CD4-positive, alpha-beta memory T cell (primary cell): ENCODE measurements around the gene SCYGR4. TPM values are rescaled to one million over a fixed set of nuclear protein-coding genes. Genes with fewer than 3 reads are reported as not detected.

Experiments used
- CTCF ChIA-PET: fragments of 350-600 bp; sonication (Branson Sonifier 250); formaldehyde crosslinking; loops from one replicate; lab custom pipeline; 2021; ENCODE audit warnings: inconsistent platforms; ENCODE audit not compliant: partially characterized antibody; lab: Charles Lee
- POLR2A ChIA-PET: fragments of 350-600 bp; sonication (Branson Sonifier 250); formaldehyde crosslinking; loops from one replicate; lab custom pipeline; 2021; ENCODE audit not compliant: partially characterized antibody; lab: Charles Lee
- DNase-seq, 5 donors: peaks; one replicate each; pipeline versions ENCODE4 v3.0.0 to v3.0.0-alpha.2; 2020 to 2022; ENCODE audit warnings: mixed read lengths in 1 of 5
- H3K27ac ChIP-seq: one replicate; pipeline ENCODE4 v1.7.0; 2013; ENCODE audit warnings: low read depth, low read length
- H3K27me3 ChIP-seq: 2 replicates; pipeline ENCODE4 v1.7.0; 2013; ENCODE audit warnings: mild to moderate bottlenecking, low read length, moderate library complexity; ENCODE audit not compliant: insufficient read depth
- H3K36me3 ChIP-seq: 2 replicates; pipeline ENCODE4 v1.7.0; 2013; ENCODE audit warnings: mild to moderate bottlenecking, low read length, moderate library complexity; ENCODE audit not compliant: insufficient read depth
- H3K4me1 ChIP-seq: 2 replicates; pipeline ENCODE4 v1.7.0; 2013; ENCODE audit warnings: mild to moderate bottlenecking, low read length, moderate library complexity; ENCODE audit not compliant: insufficient read depth
- H3K4me3 ChIP-seq, 2 donors: one replicate each; pipeline ENCODE4 v1.7.0; 2013; ENCODE audit warnings: low read length in 2 of 2, mild to moderate bottlenecking in 1 of 2
- H3K9me3 ChIP-seq, 2 donors: one replicate each; pipeline ENCODE4 v1.7.0; 2013; ENCODE audit warnings: low read length in 2 of 2, control low read depth in 1 of 2; ENCODE audit not compliant: control insufficient read depth in 1 of 2
- H3K27ac Mint-ChIP-seq, 7 donors: one replicate each; pipeline ENCODE4 v1.8.0; 2020 to 2021; ENCODE audit warnings: mixed read lengths in 7 of 7, mild to moderate bottlenecking in 6 of 7, inconsistent platforms in 3 of 7, moderate library complexity in 3 of 7
- H3K27me3 Mint-ChIP-seq, 2 donors: one replicate each; pipeline ENCODE4 v1.8.0; 2020 to 2021; ENCODE audit warnings: mixed read lengths in 2 of 2
- H3K36me3 Mint-ChIP-seq, 2 donors: one replicate each; pipeline ENCODE4 v1.8.0; 2020 to 2021; ENCODE audit warnings: mixed read lengths in 2 of 2, inconsistent platforms in 1 of 2, mild to moderate bottlenecking in 1 of 2
- H3K4me1 Mint-ChIP-seq, 4 donors: one replicate each; pipeline ENCODE4 v1.8.0; 2020 to 2021; ENCODE audit warnings: mixed read lengths in 4 of 4, mild to moderate bottlenecking in 1 of 4
- H3K4me3 Mint-ChIP-seq, 8 donors: one replicate each; pipeline ENCODE4 v1.8.0; 2020 to 2021; ENCODE audit warnings: mixed read lengths in 8 of 8, mild to moderate bottlenecking in 7 of 8, moderate library complexity in 6 of 8, inconsistent platforms in 3 of 8
- H3K9me3 Mint-ChIP-seq, 8 donors: one replicate each; pipeline ENCODE4 v1.8.0; 2020 to 2021; ENCODE audit warnings: mixed read lengths in 8 of 8, mild to moderate bottlenecking in 5 of 8, inconsistent platforms in 3 of 8, moderate library complexity in 1 of 8
- intact Hi-C: fragments of 100-400 bp; cut with micrococcal nuclease; formaldehyde crosslinking; loops from one replicate; pipeline ENCODE4 v1.15.1; 2023
- polyA plus RNA-seq, 2 donors: library from polyadenylated mRNA; unstranded; fragments of 300-500 nt; fragmentation: Illumina TruSeq; gene quantifications; one replicate each; pipeline ENCODE4 v1.2.3, GENCODE V29; 2021
- total RNA-seq, 2 experiments: library from RNA; stranded (reverse); gene quantifications; one replicate each; pipeline ENCODE4 v1.2.3, GENCODE V29; 2021

SCYGR4 gene
- total and polyA plus RNA-seq, 4 experiments from 2014 or later = not detected

DNA sequence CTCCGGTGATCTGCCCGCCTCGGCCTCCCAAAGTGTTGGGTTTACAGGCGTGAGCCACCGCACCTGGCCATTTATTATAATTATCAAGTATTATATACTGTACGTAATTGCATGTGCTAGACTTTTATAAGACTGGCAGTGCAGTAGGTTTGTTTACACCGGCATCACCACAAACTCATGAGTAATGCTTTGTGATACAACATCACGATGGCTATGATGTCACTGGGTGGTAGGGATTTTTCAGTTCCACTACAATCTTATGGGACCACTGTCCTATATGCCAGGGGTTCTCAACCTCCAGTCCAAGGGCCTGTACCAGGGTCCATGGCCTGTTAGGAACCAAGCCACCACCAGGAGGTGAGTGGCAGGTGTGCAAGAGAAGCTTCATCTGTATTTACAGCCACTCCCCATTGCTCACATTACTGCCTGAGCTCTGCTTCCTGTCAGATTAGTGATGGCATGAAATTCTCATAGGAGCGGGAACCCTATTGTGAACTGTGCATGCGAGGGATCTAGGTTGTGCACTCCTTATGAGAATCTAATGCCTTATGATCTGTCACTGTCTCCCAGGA is 9.4 kb downstream of the SCYGR4 start:
- Mint-ChIP-seq H3K27me3 (peaks cover 6 to 13% of the 10 kb centered on the region in 2 donors), H3K27ac (no peak overlapping the region), H3K9me3 (peaks cover 0 to 2% (median 0%) of the 10 kb centered on the region in 8 donors), H3K4me3 (no peak overlapping the region), H3K36me3 (no peaks in the 10 kb centered on the region), H3K4me1 (no peaks in the 10 kb centered on the region)
- Histone ChIP-seq H3K27ac (no peak overlapping the region), H3K36me3 (no peaks in the 10 kb centered on the region), H3K4me3 (no peak overlapping the region), H3K9me3 (no peaks in the 10 kb centered on the region), H3K4me1 (no peaks in the 10 kb centered on the region), H3K27me3 (no peaks in the 10 kb centered on the region)
- DNase-seq = no peak
- POLR2A ChIA-PET = no interaction called here
- intact Hi-C loops = no loop called here
- CTCF ChIA-PET = no interaction called here

DNA sequence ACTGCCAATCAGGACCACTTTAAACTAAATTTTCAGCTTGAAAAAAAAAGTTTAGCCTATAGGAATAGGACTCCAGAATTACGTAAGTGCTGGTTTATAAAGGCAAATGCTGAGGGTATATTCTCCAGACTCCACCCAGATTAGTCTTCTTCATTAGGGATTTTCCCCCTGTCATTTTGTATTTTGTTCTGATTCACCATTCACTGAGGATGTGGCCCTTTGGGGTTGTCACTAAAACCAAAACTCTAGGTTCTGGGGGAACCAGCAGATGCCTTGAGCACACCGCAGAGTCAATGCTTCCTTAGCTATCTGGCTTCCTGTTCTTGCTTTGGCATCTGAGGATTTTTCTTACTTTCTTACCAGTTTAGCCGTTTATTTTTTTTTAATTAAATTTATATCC is 10.5 kb downstream of the SCYGR4 start:
- H3K4me1 ChIP-seq = no peaks in the 10 kb centered on the region
- H3K27me3 ChIP-seq = no peaks in the 10 kb centered on the region
- H3K36me3 ChIP-seq = no peaks in the 10 kb centered on the region
- ChIA-PET CTCF (interaction anchor here (1.3 kb wide), 1 partner anchor 30 kb away, joined by 3 read pairs; no protein-coding TSS in a partner anchor), POLR2A (no interaction called here)
- Mint-ChIP-seq H3K27me3 (peaks cover 6 to 13% of the 10 kb centered on the region in 2 donors), H3K9me3 (peaks cover 0 to 2% (median 0%) of the 10 kb centered on the region in 8 donors), H3K36me3 (no peaks in the 10 kb centered on the region), H3K27ac (no peak overlapping the region), H3K4me3 (no peak overlapping the region), H3K4me1 (no peaks in the 10 kb centered on the region)
- no peaks in the 10 kb centered on the region for H3K9me3 ChIP-seq
- H3K4me3 ChIP-seq = no peak overlapping the region
- intact Hi-C loops = no loop called here
- no peak for DNase-seq
- no peak overlapping the region for H3K27ac ChIP-seq

DNA sequence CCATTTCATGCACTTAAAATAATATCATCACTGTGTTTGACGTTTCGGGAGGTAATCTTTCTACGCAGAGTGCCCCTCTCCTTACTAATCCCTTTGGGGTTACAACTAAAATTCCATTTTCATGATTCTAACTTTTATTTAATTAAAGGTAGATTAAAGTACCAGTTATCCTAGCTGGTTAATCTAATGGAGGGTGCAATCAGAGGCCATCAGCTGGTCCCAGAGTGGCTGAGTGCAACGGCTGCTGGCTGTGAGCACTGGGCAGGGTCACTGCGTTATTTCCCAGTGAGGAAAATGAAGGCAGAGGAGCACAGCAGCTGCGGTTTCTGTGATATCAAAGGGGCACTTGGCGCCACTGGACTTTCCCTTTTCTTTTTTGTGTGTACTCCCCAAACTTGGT is 12.1 kb downstream of the SCYGR4 start:
- Histone ChIP-seq H3K9me3 (no peaks in the 10 kb centered on the region), H3K36me3 (no peaks in the 10 kb centered on the region), H3K4me3 (no peak overlapping the region), H3K27ac (no peak overlapping the region), H3K27me3 (no peaks in the 10 kb centered on the region), H3K4me1 (no peaks in the 10 kb centered on the region)
- no peak for DNase-seq
- intact Hi-C loops = no loop called here
- ChIA-PET CTCF (no interaction called here), POLR2A (no interaction called here)
- H3K4me3 Mint-ChIP-seq = no peak overlapping the region
- H3K4me1 Mint-ChIP-seq = no peaks in the 10 kb centered on the region
- H3K36me3 Mint-ChIP-seq = no peaks in the 10 kb centered on the region
- H3K9me3 Mint-ChIP-seq = peaks cover 0 to 2% (median 0%) of the 10 kb centered on the region in 8 donors
- peaks cover 4 to 13% of the 10 kb centered on the region in 2 donors for H3K27me3 Mint-ChIP-seq
- H3K27ac Mint-ChIP-seq = no peak overlapping the region

DNA sequence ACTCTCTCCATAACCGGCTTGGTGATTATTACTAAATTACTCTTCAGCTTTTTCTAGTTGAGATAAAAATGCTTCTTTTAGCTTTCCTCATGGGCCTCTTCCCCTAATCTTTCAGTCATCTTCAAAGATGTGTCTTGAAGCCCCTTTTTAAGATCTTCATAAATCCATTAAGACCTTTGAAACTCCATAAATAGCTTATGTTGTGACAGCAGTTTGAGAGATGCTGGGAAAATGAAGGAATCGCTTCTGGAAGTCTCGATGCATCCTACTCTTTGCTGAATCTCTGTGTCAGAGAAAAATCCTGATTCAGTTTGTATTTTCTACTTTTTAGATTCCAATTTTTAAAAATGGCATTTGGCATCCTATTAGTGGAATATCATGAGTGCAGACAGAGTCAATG is 13.0 kb downstream of the SCYGR4 start:
- Histone ChIP-seq H3K36me3 (no peaks in the 10 kb centered on the region), H3K27me3 (no peaks in the 10 kb centered on the region), H3K4me3 (no peak overlapping the region), H3K4me1 (no peaks in the 10 kb centered on the region), H3K9me3 (no peaks in the 10 kb centered on the region), H3K27ac (no peak overlapping the region)
- CTCF ChIA-PET = no interaction called here
- no peaks in the 10 kb centered on the region for H3K36me3 Mint-ChIP-seq
- intact Hi-C loops = no loop called here
- H3K27ac Mint-ChIP-seq = no peak overlapping the region
- H3K4me3 Mint-ChIP-seq = no peak overlapping the region
- H3K27me3 Mint-ChIP-seq = peaks cover 6 to 13% of the 10 kb centered on the region in 2 donors
- H3K9me3 Mint-ChIP-seq = peaks cover 0 to 2% (median 0%) of the 10 kb centered on the region in 8 donors
- no peak for DNase-seq
- H3K4me1 Mint-ChIP-seq = no peaks in the 10 kb centered on the region
- POLR2A ChIA-PET = no interaction called here

DNA sequence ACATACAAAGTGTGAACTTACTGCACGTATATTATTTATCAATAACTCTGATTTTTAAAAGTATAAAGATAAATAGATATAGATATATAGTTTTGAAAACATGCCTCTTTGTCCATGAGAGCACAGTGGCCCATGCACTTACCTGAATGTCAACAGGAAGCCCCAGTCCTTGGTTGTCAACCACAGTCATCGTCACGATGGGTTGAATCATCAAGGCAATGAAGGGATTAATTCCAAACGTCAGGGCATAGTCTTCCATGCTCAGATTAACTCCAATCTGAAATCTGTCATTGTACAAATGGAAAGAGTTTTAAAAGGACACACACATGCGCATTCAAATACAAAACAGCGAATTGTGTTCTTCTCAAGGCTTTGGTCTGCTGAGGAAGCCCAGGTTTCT is 15.5 kb downstream of the SCYGR4 start:
- Histone ChIP-seq H3K4me1 (no peaks in the 10 kb centered on the region), H3K9me3 (no peaks in the 10 kb centered on the region), H3K27ac (no peak overlapping the region), H3K4me3 (no peak overlapping the region), H3K27me3 (no peaks in the 10 kb centered on the region), H3K36me3 (no peaks in the 10 kb centered on the region)
- POLR2A ChIA-PET = no interaction called here
- intact Hi-C loops = no loop called here
- peaks cover 0 to 2% (median 0%) of the 10 kb centered on the region in 8 donors for H3K9me3 Mint-ChIP-seq
- H3K4me1 Mint-ChIP-seq = no peaks in the 10 kb centered on the region
- no peak overlapping the region for H3K4me3 Mint-ChIP-seq
- H3K27ac Mint-ChIP-seq = no peak overlapping the region
- no peak for DNase-seq
- H3K36me3 Mint-ChIP-seq = no peaks in the 10 kb centered on the region
- CTCF ChIA-PET = no interaction called here
- H3K27me3 Mint-ChIP-seq = peaks cover 6 to 8% of the 10 kb centered on the region in 2 donors

DNA sequence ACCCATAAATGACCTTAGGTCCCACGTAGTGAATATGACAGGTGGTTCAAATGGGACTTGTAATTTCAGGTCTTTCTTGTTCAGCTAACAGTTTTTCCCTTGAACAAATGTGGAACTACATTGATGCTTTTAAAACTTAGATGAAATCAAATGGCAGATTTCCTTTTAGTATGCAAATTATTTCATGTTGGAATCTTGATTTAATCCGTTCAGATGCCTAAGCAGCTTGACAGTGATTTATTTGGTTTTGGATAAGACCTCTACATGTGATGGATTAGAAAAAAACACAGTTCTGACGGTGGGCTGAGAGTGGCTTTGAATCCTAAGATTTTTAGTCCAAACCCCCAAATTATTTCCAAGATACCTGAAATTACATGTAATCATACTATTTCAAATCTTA is 16.9 kb downstream of the SCYGR4 start:
- no peaks in the 10 kb centered on the region for H3K9me3 ChIP-seq
- H3K4me1 ChIP-seq = no peaks in the 10 kb centered on the region
- POLR2A ChIA-PET = no interaction called here
- no peaks in the 10 kb centered on the region for H3K27me3 ChIP-seq
- H3K4me3 ChIP-seq = no peak overlapping the region
- H3K27me3 Mint-ChIP-seq = peaks cover 4 to 5% of the 10 kb centered on the region in 2 donors
- no peak overlapping the region for H3K4me3 Mint-ChIP-seq
- no peaks in the 10 kb centered on the region for H3K36me3 ChIP-seq
- no peak overlapping the region for H3K27ac ChIP-seq
- no peak for DNase-seq
- no peaks in the 10 kb centered on the region for H3K36me3 Mint-ChIP-seq
- CTCF ChIA-PET = no interaction called here
- H3K4me1 Mint-ChIP-seq = no peaks in the 10 kb centered on the region
- no peak overlapping the region for H3K27ac Mint-ChIP-seq
- intact Hi-C loops = no loop called here
- peaks cover 0 to 2% (median 0%) of the 10 kb centered on the region in 8 donors for H3K9me3 Mint-ChIP-seq

DNA sequence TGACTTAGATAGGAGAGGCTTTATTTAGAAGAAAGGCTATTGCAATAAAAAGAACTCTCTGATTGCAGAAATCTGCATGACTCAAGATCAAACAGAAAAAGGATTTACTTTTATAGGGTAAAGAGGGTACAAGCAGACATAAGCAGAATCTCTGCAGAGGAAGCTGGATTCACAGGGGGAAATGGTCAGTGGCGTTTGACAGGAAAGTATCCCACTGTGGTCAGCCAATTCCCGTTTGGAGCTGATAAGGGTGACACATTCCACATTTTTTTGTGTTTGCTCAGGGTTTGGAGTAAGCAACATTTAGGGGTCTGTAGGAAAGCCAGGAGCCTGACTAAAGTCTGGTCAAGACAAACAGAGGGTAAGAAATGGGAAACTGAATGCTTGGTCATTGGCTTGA is 25.4 kb downstream of the SCYGR4 start:
- Mint-ChIP-seq H3K4me3 (no peak overlapping the region), H3K27me3 (peaks cover 2 to 3% of the 10 kb centered on the region in 2 donors), H3K27ac (no peak overlapping the region), H3K36me3 (no peaks in the 10 kb centered on the region), H3K9me3 (no peaks in the 10 kb centered on the region), H3K4me1 (no peaks in the 10 kb centered on the region)
- Histone ChIP-seq H3K9me3 (no peaks in the 10 kb centered on the region), H3K4me1 (no peaks in the 10 kb centered on the region), H3K27ac (no peak overlapping the region), H3K4me3 (no peak overlapping the region), H3K27me3 (no peaks in the 10 kb centered on the region), H3K36me3 (no peaks in the 10 kb centered on the region)
- DNase-seq = no peak
- CTCF ChIA-PET = no interaction called here
- POLR2A ChIA-PET = no interaction called here
- intact Hi-C loops = no loop called here
